MM.1S (cell line): Measurements from ENCODE around the gene LRRC4C.

Source experiments
- DNase-seq: peaks from one replicate; pipeline ENCODE4 v3.0.0-alpha.2; 2015
- H2AFZ ChIP-seq: fragments of 300-600 bp; sonication (generic); 2 replicates; pipeline ENCODE4 v1.6.0; 2016; ENCODE audit warnings: antibody characterized with exemption, low read length
- H3F3A ChIP-seq: fragments of 300-600 bp; sonication (generic); 2 replicates; pipeline ENCODE4 v1.6.1; 2016; ENCODE audit warnings: mild to moderate bottlenecking, antibody characterized with exemption, low read length, moderate library complexity, mixed read lengths; ENCODE audit not compliant: insufficient read depth
- H3K27ac ChIP-seq: fragments of 300-600 bp; sonication (generic); 2 replicates; pipeline ENCODE4 v1.5.1; 2016; ENCODE audit warnings: mild to moderate bottlenecking, low read length
- H3K27me3 ChIP-seq: fragments of 300-600 bp; sonication (generic); replicated peaks from 2 replicates; pipeline ENCODE4 v1.6.0; 2016; ENCODE audit warnings: low read length; ENCODE audit not compliant: insufficient read depth
- H3K36me3 ChIP-seq: fragments of 300-600 bp; sonication (generic); replicated peaks from 2 replicates; pipeline ENCODE4 v1.6.1; 2016; ENCODE audit warnings: mild to moderate bottlenecking, low read length, mixed read lengths; ENCODE audit not compliant: insufficient read depth
- H3K4me1 ChIP-seq: fragments of 300-600 bp; sonication (generic); 2 replicates; pipeline ENCODE4 v1.6.1; 2016; ENCODE audit warnings: low read length, mixed read lengths
- H3K4me2 ChIP-seq: fragments of 300-600 bp; sonication (generic); 2 replicates; pipeline ENCODE4 v1.6.0; 2016; ENCODE audit warnings: low read depth, low read length
- H3K4me3 ChIP-seq: fragments of 300-600 bp; sonication (generic); 2 replicates; pipeline ENCODE4 v1.5.1; 2016; ENCODE audit warnings: low read length, mixed read lengths
- H3K79me2 ChIP-seq: fragments of 300-600 bp; sonication (generic); 2 replicates; pipeline ENCODE4 v1.6.1; 2016; ENCODE audit warnings: mixed run types, low read length, mixed read lengths
- H3K9ac ChIP-seq: fragments of 300-600 bp; sonication (generic); 2 replicates; pipeline ENCODE4 v1.6.1; 2016; ENCODE audit warnings: low read length, mixed read lengths
- H3K9me2 ChIP-seq: fragments of 300-600 bp; sonication (generic); replicated peaks from 2 replicates; pipeline ENCODE4 v1.6.1; 2016; ENCODE audit warnings: mild to moderate bottlenecking, low read length, mixed read lengths; ENCODE audit not compliant: insufficient read depth
- H3K9me3 ChIP-seq: fragments of 300-600 bp; sonication (generic); replicated peaks from 2 replicates; pipeline ENCODE4 v1.6.1; 2016; ENCODE audit warnings: mild to moderate bottlenecking, low read length, mixed read lengths; ENCODE audit not compliant: insufficient read depth
- H4K20me1 ChIP-seq: fragments of 300-600 bp; sonication (generic); 2 replicates; pipeline ENCODE4 v1.6.1; 2016; ENCODE audit warnings: mild to moderate bottlenecking, low read length, moderate library complexity, mixed read lengths; ENCODE audit not compliant: insufficient read depth
- EZH2 ChIP-seq: fragments of 300-600 bp; sonication (generic); optimal IDR thresholded peaks from 2 replicates; pipeline ENCODE3; 2017; ENCODE audit warnings: low read depth, mild to moderate bottlenecking, antibody characterized with exemption, low read length, mixed read lengths
- EZH2phosphoT487 ChIP-seq: fragments of 300-600 bp; sonication (generic); IDR thresholded peaks from 2 replicates; pipeline ENCODE4 v1.6.1; 2018; ENCODE audit warnings: antibody characterized with exemption, low read length
- TF ChIP-seq, protein P1 (sequence below): fragments of 300-600 bp; sonication (generic); IDR thresholded peaks from 2 replicates; pipeline ENCODE4 v1.5.1; 2016; ENCODE audit warnings: antibody characterized with exemption, low read length, mixed read lengths

The LRRC4C gene

DNA sequence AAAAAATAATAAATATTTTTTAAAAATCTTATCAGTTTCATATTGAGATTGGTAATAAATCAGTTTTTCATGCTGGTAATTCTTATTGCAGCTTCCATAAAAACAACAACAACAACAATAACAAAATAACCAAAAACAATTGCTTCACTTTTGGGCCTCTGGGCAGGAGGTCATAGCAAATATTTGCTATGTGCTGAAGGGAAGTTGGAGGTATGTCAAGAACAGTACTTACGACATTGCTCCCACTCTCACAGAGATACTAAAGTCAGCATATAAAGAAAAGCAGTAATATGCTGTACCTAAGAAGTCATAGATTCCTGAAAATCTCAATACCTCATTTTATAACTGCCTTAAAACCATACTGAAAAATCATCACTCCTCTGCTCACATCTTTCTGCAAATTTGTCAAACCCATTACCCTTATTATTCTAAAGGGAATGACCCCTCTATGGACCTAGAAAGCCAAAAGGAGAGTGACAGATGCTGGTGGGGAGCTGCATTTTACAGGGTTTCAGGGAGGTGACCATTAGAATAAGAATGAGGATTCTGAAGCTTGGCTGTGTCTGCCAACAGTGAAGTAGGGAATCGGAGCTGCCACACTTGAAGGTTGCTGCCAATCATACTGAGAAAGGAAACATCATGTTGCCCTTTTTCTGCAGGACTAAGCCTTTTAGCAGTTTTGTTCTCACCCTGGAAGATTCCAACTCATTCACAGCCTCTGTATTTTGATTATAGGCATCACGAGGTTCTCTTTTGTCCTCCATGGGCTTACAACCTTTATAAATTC, 742.9 kb downstream of the LRRC4C start:
- Histone ChIP-seq H3K9me3 (no peaks in the 10 kb centered on the region), H3K27me3 (no peaks in the 10 kb centered on the region), H4K20me1 (no peaks in the 10 kb centered on the region), H3K9me2 (no peaks in the 10 kb centered on the region), H3K4me3 (no peak overlapping the region), H3F3A (no peaks in the 10 kb centered on the region), H2AFZ (no peak overlapping the region), H3K4me2 (no peak overlapping the region), H3K36me3 (no peaks in the 10 kb centered on the region), H3K9ac (no peak overlapping the region), H3K4me1 (no peaks in the 10 kb centered on the region), H3K27ac (no peak overlapping the region), H3K79me2 (no peaks in the 10 kb centered on the region)
- DNase-seq: no peak
- TF ChIP-seq EZH2 (no peak), EZH2phosphoT487 (no peak)
- TF ChIP-seq, protein P1, sequence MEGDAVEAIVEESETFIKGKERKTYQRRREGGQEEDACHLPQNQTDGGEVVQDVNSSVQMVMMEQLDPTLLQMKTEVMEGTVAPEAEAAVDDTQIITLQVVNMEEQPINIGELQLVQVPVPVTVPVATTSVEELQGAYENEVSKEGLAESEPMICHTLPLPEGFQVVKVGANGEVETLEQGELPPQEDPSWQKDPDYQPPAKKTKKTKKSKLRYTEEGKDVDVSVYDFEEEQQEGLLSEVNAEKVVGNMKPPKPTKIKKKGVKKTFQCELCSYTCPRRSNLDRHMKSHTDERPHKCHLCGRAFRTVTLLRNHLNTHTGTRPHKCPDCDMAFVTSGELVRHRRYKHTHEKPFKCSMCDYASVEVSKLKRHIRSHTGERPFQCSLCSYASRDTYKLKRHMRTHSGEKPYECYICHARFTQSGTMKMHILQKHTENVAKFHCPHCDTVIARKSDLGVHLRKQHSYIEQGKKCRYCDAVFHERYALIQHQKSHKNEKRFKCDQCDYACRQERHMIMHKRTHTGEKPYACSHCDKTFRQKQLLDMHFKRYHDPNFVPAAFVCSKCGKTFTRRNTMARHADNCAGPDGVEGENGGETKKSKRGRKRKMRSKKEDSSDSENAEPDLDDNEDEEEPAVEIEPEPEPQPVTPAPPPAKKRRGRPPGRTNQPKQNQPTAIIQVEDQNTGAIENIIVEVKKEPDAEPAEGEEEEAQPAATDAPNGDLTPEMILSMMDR: no peak

DNA sequence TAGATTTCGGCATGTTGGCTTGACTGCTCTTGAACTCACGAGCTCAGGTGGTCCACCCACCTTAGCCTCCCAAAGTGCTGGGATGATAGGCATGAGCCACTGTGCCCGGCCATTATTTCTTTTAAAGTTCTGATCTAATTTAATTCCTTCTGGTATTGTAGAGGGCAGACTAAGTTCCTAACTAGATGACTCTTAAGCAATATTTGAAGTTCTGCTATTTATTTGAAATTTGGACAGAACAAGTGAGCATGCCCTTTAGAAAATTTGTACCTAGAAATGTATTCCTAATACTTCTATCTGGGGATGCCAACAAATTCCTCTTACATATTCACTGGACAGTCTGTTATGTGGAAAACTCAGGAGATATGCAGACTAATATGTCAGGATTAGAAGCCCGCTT, 746.4 kb downstream of the LRRC4C start:
- DNase-seq: no peak

DNA sequence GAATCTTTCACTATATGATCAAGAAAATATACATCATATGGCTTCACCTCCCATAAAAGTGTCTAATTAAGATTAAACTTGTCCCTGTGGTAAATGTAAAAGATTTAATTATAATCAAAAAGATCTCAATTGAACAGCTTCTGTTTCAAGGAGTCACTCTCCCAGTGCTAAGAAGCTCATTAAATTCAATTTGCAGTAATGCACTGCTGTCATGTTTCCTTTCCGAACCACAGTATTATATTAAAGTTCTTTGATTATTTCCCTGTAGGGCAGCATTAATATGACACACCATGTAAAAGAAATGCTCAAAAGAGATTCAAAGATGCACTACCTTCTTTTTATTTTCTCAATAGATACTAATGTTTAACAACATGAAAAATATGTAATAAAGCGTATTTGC, 758.4 kb downstream of the LRRC4C start:
- no peaks in the 10 kb centered on the region for H4K20me1 ChIP-seq
- H3F3A ChIP-seq: no peaks in the 10 kb centered on the region
- H3K4me1 ChIP-seq: no peaks in the 10 kb centered on the region
- no peaks in the 10 kb centered on the region for H3K9me2 ChIP-seq
- H3K4me3 ChIP-seq: no peak overlapping the region
- no peak overlapping the region for H2AFZ ChIP-seq
- no peaks in the 10 kb centered on the region for H3K27me3 ChIP-seq
- no peaks in the 10 kb centered on the region for H3K36me3 ChIP-seq
- DNase-seq: no peak
- TF ChIP-seq EZH2phosphoT487 (no peak), EZH2 (no peak)
- TF ChIP-seq, protein P1: no peak
- H3K4me2 ChIP-seq: no peak overlapping the region
- no peaks in the 10 kb centered on the region for H3K79me2 ChIP-seq
- no peak overlapping the region for H3K9ac ChIP-seq
- no peaks in the 10 kb centered on the region for H3K9me3 ChIP-seq
- no peak overlapping the region for H3K27ac ChIP-seq

More for the DNA sequence above, 746.4 kb downstream of the LRRC4C start:
- Histone ChIP-seq H3K9me2 (no peaks in the 10 kb centered on the region), H3K4me2 (no peak overlapping the region), H3K4me3 (no peak overlapping the region), H3K9me3 (no peaks in the 10 kb centered on the region), H3K9ac (no peak overlapping the region), H3F3A (no peaks in the 10 kb centered on the region), H3K27ac (no peak overlapping the region), H3K79me2 (no peaks in the 10 kb centered on the region), H3K27me3 (no peaks in the 10 kb centered on the region), H2AFZ (no peak overlapping the region), H3K36me3 (no peaks in the 10 kb centered on the region), H3K4me1 (no peaks in the 10 kb centered on the region), H4K20me1 (no peaks in the 10 kb centered on the region)
- no peak for TF ChIP-seq EZH2phosphoT487
- no peak for TF ChIP-seq EZH2
- TF ChIP-seq, protein P1: no peak
